GM21528 (cell line): Measurements from ENCODE around the gene PCDHGA12.

Experiments
- ATAC-seq: cut with Tn5 transposase; IDR thresholded peaks from one replicate; pipeline ENCODE4 v1.9.1; 2021; ENCODE audit warnings: mild to moderate bottlenecking, moderate library complexity; ENCODE audit not compliant: unreplicated experiment, low FRiP score

The PCDHGA12 gene

GRCh38 chr5:141437221-141437620 is 6.9 kb downstream of the PCDHGA12 start:
- no peak for ATAC-seq

- ATAC-seq: no peak
These were observed 9.3 kb downstream of the PCDHGA12 start for GRCh38 chr5:141439411-141440141.

GRCh38 chr5:141440341-141440740 is 10.0 kb downstream of the PCDHGA12 start:
- no peak for ATAC-seq

- ATAC-seq: no peak
These were observed 11.4 kb downstream of the PCDHGA12 start for GRCh38 chr5:141441571-141442170.

- no peak for ATAC-seq
These were observed 35.0 kb downstream of the PCDHGA12 start for GRCh38 chr5:141465351-141465750.

GRCh38 chr5:141475625-141476131 is 45.4 kb downstream of the PCDHGA12 start, which contains the start of gene PCDHGC3:
Gene PCDHGC3 (plus strand): TSS chr5:141475966. CDS start chr5:141476117, 151 bp downstream.
- peak; percentile 97 for ATAC-seq

- ATAC-seq: peak; percentile 34
These were observed 46.0 kb downstream of the PCDHGA12 start for GRCh38 chr5:141476132-141476911.

- ATAC-seq: no peak
These were observed 46.8 kb downstream of the PCDHGA12 start for GRCh38 chr5:141477044-141477575.

- ATAC-seq: no peak
These were observed 47.5 kb downstream of the PCDHGA12 start for GRCh38 chr5:141477815-141478214.

- ATAC-seq: no peak
These were observed 48.1 kb downstream of the PCDHGA12 start for GRCh38 chr5:141478321-141478945.

- no peak for ATAC-seq
These were observed 49.5 kb downstream of the PCDHGA12 start for GRCh38 chr5:141479776-141480175.
